K562 (cell line): ENCODE data around the gene BSN. TPM values are rescaled to one million over a fixed set of nuclear protein-coding genes. Genes with fewer than 3 reads are reported as not detected.

ENCODE experiments used
- ATAC-seq: fragments of 200-7000 bp; cut with Tn5 transposase; 3 replicates; pipeline ENCODE4 v1.9.1; 2020; ENCODE audit warnings: moderate library complexity
- BruUV-seq: library from RNA; stranded (reverse); fragments of 400-500 nt; replicated peaks from 2 replicates; lab custom pipeline; 2021; lab: Mats Ljungman, UMichigan
- CTCF ChIA-PET: fragments of 300-600 bp; formaldehyde crosslinking; extraction: SDS; loops from one replicate; lab custom pipeline; 2021; ENCODE audit warnings: low intra/inter-chr PET ratio; lab: Yijun Ruan, JAX
- POLR2A ChIA-PET: fragments of 300-600, 350-650 bp; sonication (Branson Sonifier 250); formaldehyde crosslinking; extraction: SDS; loops from one replicate; lab custom pipeline; 2021; ENCODE audit warnings: antibody characterized with exemption, inconsistent platforms; lab: Yijun Ruan, JAX
- DNase-seq, 4 experiments: peaks; one replicate each; pipeline versions ENCODE4 v3.0.0 to v3.0.0-alpha.2; 2011 to 2018; ENCODE audit warnings: low spot score in 3 of 4, mixed read lengths in 3 of 4; ENCODE audit errors: extremely low read depth in 1 of 4
- FAIRE-seq: peaks from 2 replicates; lab custom pipeline; 2011; peaks lifted over from hg19 to GRCh38; lab: Jason Lieb, UNC
- H2AFZ ChIP-seq: 2 replicates; pipeline ENCODE4 v1.6.0; 2011; ENCODE audit warnings: low read depth, low read length, control low read depth, inconsistent platforms
- H3K27ac ChIP-seq: fragments of 200-600 bp; 3 replicates; pipeline ENCODE4 v1.8.0; 2011; ENCODE audit warnings: low read depth, mild to moderate bottlenecking, control low read depth, inconsistent platforms, low read length, moderate library complexity, mixed read lengths; ENCODE audit errors: extremely low read depth
- H3K27me3 ChIP-seq, 2 experiments: fragments of 300-600 bp in 1 of 2; 2 replicates in 1 of 2; 3 replicates in 1 of 2; pipeline versions ENCODE4 v1.6.0 to v1.8.0; 2011; ENCODE audit warnings: inconsistent platforms in 2 of 2, low read length in 2 of 2, mild to moderate bottlenecking in 1 of 2, mixed read lengths in 1 of 2, moderate library complexity in 1 of 2; ENCODE audit not compliant: control insufficient read depth in 2 of 2, insufficient read depth in 2 of 2
- H3K36me3 ChIP-seq: fragments of 300-600 bp; 3 replicates; pipeline ENCODE4 v1.8.0; 2011; ENCODE audit warnings: mild to moderate bottlenecking, low read length, inconsistent platforms; ENCODE audit not compliant: control insufficient read depth, insufficient read depth
- H3K4me1 ChIP-seq, 2 experiments: fragments of 200-600 bp in 1 of 2; replicated peaks in 1 of 2; 2 replicates in 1 of 2; 3 replicates in 1 of 2; pipeline versions ENCODE4 v1.5.1 to v1.8.0; 2011; ENCODE audit warnings: inconsistent platforms in 2 of 2, low read length in 2 of 2, mild to moderate bottlenecking in 1 of 2, mixed read lengths in 1 of 2, moderate library complexity in 1 of 2; ENCODE audit not compliant: control insufficient read depth in 2 of 2, insufficient read depth in 2 of 2
- H3K4me2 ChIP-seq: 2 replicates; pipeline ENCODE4 v1.6.1; 2011; ENCODE audit warnings: low read length, control low read depth, inconsistent platforms, mixed read lengths; ENCODE audit not compliant: insufficient read depth
- H3K4me3 ChIP-seq: fragments of 200-600 bp; sonication (generic), shearing (Covaris generic); 2 replicates; pipeline ENCODE4 v1.5.1; 2016; ENCODE audit warnings: control low read depth, inconsistent platforms
- H3K79me2 ChIP-seq: fragments of 200-600 bp; 3 replicates; pipeline ENCODE4 v1.8.0; 2011; ENCODE audit warnings: low read length, inconsistent platforms; ENCODE audit not compliant: control insufficient read depth, insufficient read depth
- H3K9ac ChIP-seq, 2 experiments: 2 replicates each; pipeline versions ENCODE4 v1.6.0 to v1.6.1; 2011; ENCODE audit warnings: low read depth in 2 of 2, low read length in 2 of 2, control low read depth in 1 of 2, inconsistent platforms in 1 of 2, mild to moderate bottlenecking in 1 of 2, mixed read lengths in 1 of 2; ENCODE audit not compliant: insufficient read depth in 1 of 2
- H3K9me1 ChIP-seq: one replicate; pipeline ENCODE4 v1.6.0; 2011; ENCODE audit warnings: inconsistent platforms, mild to moderate bottlenecking, low read length, moderate library complexity; ENCODE audit not compliant: control insufficient read depth, insufficient read depth
- H3K9me3 ChIP-seq: replicated peaks from 2 replicates; pipeline ENCODE4 v1.5.1; 2011; ENCODE audit warnings: low read depth, low read length, inconsistent platforms; ENCODE audit not compliant: control insufficient read depth, insufficient read depth
- H4K20me1 ChIP-seq: replicated peaks from 2 replicates; pipeline ENCODE4 v1.6.1; 2011; ENCODE audit warnings: low read length, inconsistent platforms, mixed read lengths; ENCODE audit not compliant: control insufficient read depth, insufficient read depth
- BRD4 ChIP-seq: fragments of 200-600 bp; sonication (generic); IDR thresholded peaks from 2 replicates; pipeline ENCODE4 v1.6.1; 2017; ENCODE audit warnings: inconsistent platforms
- CBFB ChIP-seq: sonication (generic); formaldehyde crosslinking; IDR thresholded peaks from 2 replicates; pipeline ENCODE4 v1.4.0; 2020; ENCODE audit warnings: mild to moderate bottlenecking, missing genetic modification reagents
- CEBPG ChIP-seq, 3 experiments: fragments of 200-800 bp in 1 of 3; sonication (Bioruptor generic) in 1 of 3; sonication (generic) in 1 of 3; formaldehyde crosslinking in 1 of 3; IDR thresholded peaks in 2 of 3; conservative IDR thresholded peaks in 1 of 3; 2 replicates each; pipeline versions ENCODE4 v1.6.1 to v1.8.0; 2016 to 2022; ENCODE audit warnings: missing compliant biosample characterization in 2 of 3, missing genetic modification characterization in 2 of 3, mild to moderate bottlenecking in 1 of 3, missing genetic modification reagents in 1 of 3
- CEBPZ ChIP-seq: fragments of 150-350 bp; IDR thresholded peaks from 2 replicates; pipeline ENCODE4 v1.6.1; 2014; ENCODE audit warnings: low read depth, mild to moderate bottlenecking, low read length, borderline replicate concordance
- FOXP1 ChIP-seq: sonication (generic); formaldehyde crosslinking; IDR thresholded peaks from 2 replicates; pipeline ENCODE4 v1.8.0; 2022; ENCODE audit warnings: mild to moderate bottlenecking, missing genetic modification reagents
- HMGXB4 ChIP-seq: sonication (generic); formaldehyde crosslinking; IDR thresholded peaks from 2 replicates; pipeline ENCODE4 v1.8.1; 2023; ENCODE audit warnings: mild to moderate bottlenecking, missing genetic modification reagents
- ID3 ChIP-seq, 2 experiments: fragments of 250-450 bp in 1 of 2; fragments of 450-650 bp in 1 of 2; sonication (Bioruptor Pico) in 1 of 2; IDR thresholded peaks; 2 replicates each; pipeline versions ENCODE4 v1.6.1 to v1.8.0; 2016 to 2021; ENCODE audit warnings: mild to moderate bottlenecking in 2 of 2, moderate library complexity in 2 of 2, missing compliant biosample characterization in 1 of 2, missing genetic modification characterization in 1 of 2
- NCOA1 ChIP-seq: fragments of 450-650 bp; IDR thresholded peaks from 2 replicates; pipeline ENCODE4 v1.6.1; 2016; ENCODE audit warnings: low read depth
- SPI1 ChIP-seq: IDR thresholded peaks from 2 replicates; pipeline ENCODE4 v1.6.1; 2011; ENCODE audit warnings: low read depth, low read length, control low read depth, borderline replicate concordance
- U2AF1 ChIP-seq: fragments of 200-400 bp; formaldehyde crosslinking; optimal IDR thresholded peaks from 2 replicates; pipeline ENCODE3; 2017; ENCODE audit warnings: mild to moderate bottlenecking, low read depth, low read length, moderate library complexity
- ZNF165 ChIP-seq: fragments of 250-450 bp; sonication (Bioruptor Pico); IDR thresholded peaks from 2 replicates; pipeline ENCODE4 v1.4.0; 2020; ENCODE audit warnings: borderline replicate concordance
- ZNF518B ChIP-seq: fragments of 250-450 bp; sonication (Bioruptor Pico); IDR thresholded peaks from 2 replicates; pipeline ENCODE4 v1.5.0; 2021; ENCODE audit warnings: mild to moderate bottlenecking, moderate library complexity
- WGBS: fragments of 100-300 bp; shearing (Covaris generic); methylation state at CpG from one replicate; pipeline ENCODE4 v1.1.6; 2016; ENCODE audit warnings: low coverage, mixed read lengths; ENCODE audit not compliant: insufficient coverage; ENCODE audit errors: missing lambda C conversion rate; 5-methylcytosine and 5-hydroxymethylcytosine counted together
- in situ Hi-C: fragments of 300-500 bp; cut with MboI; formaldehyde crosslinking; loops from 4 replicates; pipeline ENCODE4 v1.15.0; 2018; ENCODE audit warnings: inconsistent platforms, mixed read lengths
- intact Hi-C: fragments of 100-400 bp; cut with micrococcal nuclease; formaldehyde crosslinking; loops from 2 replicates; pipeline ENCODE4 v1.14.2; 2022
- polyA plus RNA-seq, 8 experiments: library from polyadenylated mRNA; depleted of rRNA in 4 of 8; stranded (reverse) in 5 of 8; unstranded in 3 of 8; fragments of >200 nt; fragmentation: Nextera tagmentation in 2 of 8; fragmentation: Illumina TruSeq in 1 of 8; extraction: Ambion mirVana in 2 of 8; extraction: Trizol in 1 of 8; gene quantifications; 2 replicates each; pipeline versions ENCODE4 v1.2.1 to v1.2.3, GENCODE V29; 2011 to 2014; ENCODE audit warnings: inconsistent platforms in 1 of 8, missing spikeins in 1 of 8
- total RNA-seq, 7 experiments: library from RNA; depleted of rRNA in 6 of 7; stranded (reverse); fragments of >200 nt in 6 of 7; fragmentation: Illumina TruSeq in 2 of 7; extraction: Trizol in 2 of 7; gene quantifications; 2 replicates each; pipeline versions ENCODE4 v1.2.1 to v1.2.3, GENCODE V29; 2011 to 2021; ENCODE audit warnings: low replicate concordance in 1 of 7

Gene BSN
- total and polyA plus RNA-seq, 9 of the 15 experiments (the other 6 are each of a cell fraction or from before 2014, with no cell fraction given), result 0.03 to 1.5 (median 0.29) TPM

GRCh38 chr3:49642708-49643145, 88.5 kb downstream of the BSN start:
- Histone ChIP-seq H3K36me3 (no peaks in the 10 kb centered on the region), H3K4me2 (no peak overlapping the region), H3K27me3 (no peaks in the 10 kb centered on the region), H3K9ac (no peak overlapping the region), H3K4me1 (peaks cover 11 to 17% of the 10 kb centered on the region in 2 experiments; a peak in 3 of 5 replicates), H3K27ac (no peak overlapping the region), H3K4me3 (no peak overlapping the region), H3K9me1 (no peaks in the 10 kb centered on the region), H2AFZ (no peak overlapping the region), H3K79me2 (no peaks in the 10 kb centered on the region), H3K9me3 (no peaks in the 10 kb centered on the region), H4K20me1 (no peaks in the 10 kb centered on the region)
- DNase-seq (no peak), FAIRE-seq (no peak), ATAC-seq (no peak)
- 66% methylated on average over 9 of the region's 9 CpGs for WGBS
- intact Hi-C loops (no loop called here), in situ Hi-C loops (no loop called here)
- ChIA-PET POLR2A (no interaction called here), CTCF (no interaction called here)
- no TSS peak for BruUV-seq
- TF ChIP-seq HMGXB4 (CRISPR knock-in tag) (no peak), SPI1 (no peak), CEBPG (CRISPR knock-in tag; IDR thresholded peaks at IDR 0.05) (no peak), CEBPG (tag; conservative IDR thresholded peaks at IDR 0.05 in 1 of 2, IDR thresholded peaks at IDR 0.05 in 1 of 2) (no peak), U2AF1 (no peak), BRD4 (no peak), ID3 (CRISPR knock-in tag; IDR thresholded peaks at IDR 0.05) (no peak), ID3 (tag; IDR thresholded peaks at IDR 0.05) (no peak), CBFB (CRISPR knock-in tag) (no peak), FOXP1 (CRISPR knock-in tag) (no peak), NCOA1 (no peak), ZNF518B (CRISPR knock-in tag) (no peak), ZNF165 (CRISPR knock-in tag) (no peak), CEBPZ (no peak)
